Hippocampal formation (tissue), 2 donors: Measurements from ENCODE around the gene TRIM39.
"Not testable (repeated sequence)": the region's sequence is repeated elsewhere in the genome, so short reads cannot be mapped to it uniquely, and the experiment has no call there.

ENCODE experiments used
- DNase-seq, 2 donors: peaks; one replicate each; lab custom pipeline; 2025; lab: John Stamatoyannopoulos, UW

The TRIM39 gene

GRCh38 chr6:30363459-30363858 lies 36.7 kb downstream of the TRIM39 start:
- no peak for DNase-seq

DNA sequence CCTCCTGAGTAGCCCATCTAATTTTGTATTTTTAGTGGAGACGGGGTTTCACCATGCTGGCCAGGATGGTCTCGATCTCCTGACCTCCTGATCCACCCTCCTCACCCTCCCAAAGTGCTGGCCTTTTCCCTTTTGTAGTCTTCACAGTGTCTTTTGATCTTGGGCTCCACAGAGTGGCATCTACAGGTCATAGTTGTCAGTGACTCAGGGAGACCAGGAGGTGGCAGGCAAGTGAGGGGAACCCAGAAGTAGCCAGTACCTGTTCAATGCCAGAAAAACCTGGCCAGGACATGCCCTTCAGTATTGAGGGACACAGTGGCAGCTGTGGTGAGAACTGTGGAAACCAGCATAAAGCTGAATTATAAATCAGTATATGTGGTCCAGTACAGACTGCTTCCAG lies 37.9 kb downstream of the TRIM39 start:
- DNase-seq: no peak

- DNase-seq: not testable (repeated sequence)
These were observed 42.6 kb downstream of the TRIM39 start for GRCh38 chr6:30369280-30369679.

- DNase-seq: no peak
These were observed 51.7 kb downstream of the TRIM39 start for GRCh38 chr6:30378290-30378937.

GRCh38 chr6:30380464-30380863 lies 53.7 kb downstream of the TRIM39 start:
- no peak for DNase-seq

DNA sequence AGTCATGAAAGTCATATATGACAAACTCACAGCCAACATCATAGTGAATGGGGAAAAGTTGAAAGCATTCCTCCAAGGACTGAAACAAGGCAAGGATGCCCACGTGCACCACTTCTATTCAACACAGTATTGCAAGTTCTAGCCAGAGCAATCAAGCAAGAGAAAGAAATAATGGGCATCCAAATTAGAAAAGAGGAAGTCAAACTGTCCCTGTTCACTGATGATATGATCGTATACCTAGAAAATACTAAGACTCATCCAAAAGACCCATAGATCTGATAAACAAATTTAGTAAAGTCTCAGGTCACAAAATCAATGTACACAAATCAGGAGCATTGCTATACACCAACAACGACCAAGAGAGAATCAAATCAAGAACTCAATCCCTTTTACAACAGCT lies 59.4 kb downstream of the TRIM39 start:
- DNase-seq: no peak

GRCh38 chr6:30391240-30391639 lies 64.5 kb downstream of the TRIM39 start:
- DNase-seq: no peak
